Esophagus muscularis mucosa (tissue), 4 donors: ENCODE results near the gene ZFAND6. TPM values are rescaled to one million over a fixed set of nuclear protein-coding genes. Genes with fewer than 3 reads are reported as not detected.

ENCODE experiments used
- DNase-seq: peaks from one replicate; pipeline ENCODE4 v3.0.0-alpha.2; 2017; ENCODE audit errors: extremely low spot score
- H3K27ac ChIP-seq, 4 donors: fragments of 200-600 bp; sonication (generic); replicated peaks in 1 of 4; 1 replicate in 3 of 4; 2 replicates in 1 of 4; pipeline ENCODE4 v1.5.1; 2016 to 2019; ENCODE audit warnings: mild to moderate bottlenecking in 1 of 4
- H3K27me3 ChIP-seq, 4 donors: fragments of 200-600 bp; sonication (generic); one replicate each; pipeline versions ENCODE4 v1.5.1 to v1.6.0; 2016 to 2019
- H3K36me3 ChIP-seq, 4 donors: fragments of 200-600 bp; sonication (generic); one replicate each; pipeline ENCODE4 v1.5.1; 2016 to 2019
- H3K4me1 ChIP-seq, 4 donors: fragments of 200-600 bp; sonication (generic); one replicate each; pipeline ENCODE4 v1.5.1; 2016 to 2019
- H3K4me3 ChIP-seq, 4 donors: fragments of 200-600 bp; sonication (generic); 1 replicate in 2 of 4; 2 replicates in 2 of 4; pipeline ENCODE4 v1.5.1; 2016 to 2019; ENCODE audit warnings: mild to moderate bottlenecking in 4 of 4, moderate library complexity in 1 of 4
- H3K9me3 ChIP-seq, 4 donors: fragments of 200-600 bp; sonication (generic); 1 replicate in 3 of 4; 2 replicates in 1 of 4; pipeline ENCODE4 v1.5.1; 2016 to 2019
- EP300 ChIP-seq: sonication (generic); formaldehyde crosslinking; IDR thresholded peaks from one replicate; pipeline ENCODE4 v1.6.1; 2017; ENCODE audit warnings: antibody characterized with exemption
- POLR2A ChIP-seq: fragments of 450-650 bp; IDR thresholded peaks from one replicate; pipeline ENCODE4 v1.6.1; 2017; ENCODE audit warnings: antibody characterized with exemption, moderate library complexity, mild to moderate bottlenecking, low read depth
- POLR2AphosphoS5 ChIP-seq, 2 donors: sonication (generic); formaldehyde crosslinking; IDR thresholded peaks; one replicate each; pipeline ENCODE4 v1.6.1; 2017; ENCODE audit warnings: antibody characterized with exemption in 2 of 2
- WGBS: methylation state at CpG from one replicate; pipeline ENCODE4 v1.1.5; 2018; 5-methylcytosine and 5-hydroxymethylcytosine counted together
- intact Hi-C: fragments of 100-400 bp; cut with DNase I; formaldehyde crosslinking; loops from one replicate; pipeline ENCODE4 v1.15.1; 2023
- total RNA-seq, 4 donors: library from RNA; depleted of rRNA; stranded (reverse); fragments of >200 nt; gene quantifications; one replicate each; pipeline versions ENCODE4 v1.1.0 to v1.2.1, GENCODE V29; 2016
- TF ChIP-seq, protein P1 (sequence below), 3 experiments: fragments of 200-600 bp in 2 of 3; fragments of 450-650 bp in 1 of 3; sonication (generic) in 2 of 3; IDR thresholded peaks; one replicate each; pipeline ENCODE4 v1.5.1; 2017 to 2019; ENCODE audit warnings: antibody characterized with exemption in 3 of 3, mild to moderate bottlenecking in 2 of 3, moderate library complexity in 1 of 3

Gene ZFAND6
- total RNA-seq, 4 donors from 2014 or later: 80.2 to 134 (median 107) TPM

DNA sequence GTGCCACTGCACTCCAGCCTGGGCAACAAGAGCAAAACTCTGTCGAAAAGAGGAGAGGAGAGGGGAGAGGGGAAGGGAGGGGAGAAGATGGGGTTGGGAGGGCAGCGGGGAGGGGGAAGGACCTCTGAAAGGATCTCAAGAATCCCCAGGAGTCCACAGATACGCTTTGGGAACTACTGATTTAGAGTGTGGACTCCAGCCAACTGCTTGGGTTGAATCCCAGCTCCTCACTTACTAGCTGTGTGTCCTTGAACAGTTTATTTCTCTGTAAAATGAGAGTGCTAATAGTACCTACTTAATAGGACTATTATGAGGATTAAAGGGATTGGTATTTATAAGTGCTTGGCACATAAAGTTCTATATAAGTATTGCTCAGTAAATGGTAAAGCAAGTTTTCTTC is 48.3 kb downstream of the ZFAND6 start:
- Histone ChIP-seq H3K4me1 (peaks cover 3 to 20% (median 12%) of the 10 kb centered on the region in 4 donors), H3K4me3 (no peak overlapping the region), H3K36me3 (peaks cover 0 to 5% (median 0%) of the 10 kb centered on the region in 4 donors), H3K27ac (no peak overlapping the region), H3K27me3 (no peaks in the 10 kb centered on the region), H3K9me3 (no peaks in the 10 kb centered on the region)
- 24% methylated on average over 2 of the region's 3 CpGs for WGBS
- intact Hi-C loops: no loop called here
- no peak for TF ChIP-seq POLR2A
- TF ChIP-seq EP300: no peak
- TF ChIP-seq, protein P1, sequence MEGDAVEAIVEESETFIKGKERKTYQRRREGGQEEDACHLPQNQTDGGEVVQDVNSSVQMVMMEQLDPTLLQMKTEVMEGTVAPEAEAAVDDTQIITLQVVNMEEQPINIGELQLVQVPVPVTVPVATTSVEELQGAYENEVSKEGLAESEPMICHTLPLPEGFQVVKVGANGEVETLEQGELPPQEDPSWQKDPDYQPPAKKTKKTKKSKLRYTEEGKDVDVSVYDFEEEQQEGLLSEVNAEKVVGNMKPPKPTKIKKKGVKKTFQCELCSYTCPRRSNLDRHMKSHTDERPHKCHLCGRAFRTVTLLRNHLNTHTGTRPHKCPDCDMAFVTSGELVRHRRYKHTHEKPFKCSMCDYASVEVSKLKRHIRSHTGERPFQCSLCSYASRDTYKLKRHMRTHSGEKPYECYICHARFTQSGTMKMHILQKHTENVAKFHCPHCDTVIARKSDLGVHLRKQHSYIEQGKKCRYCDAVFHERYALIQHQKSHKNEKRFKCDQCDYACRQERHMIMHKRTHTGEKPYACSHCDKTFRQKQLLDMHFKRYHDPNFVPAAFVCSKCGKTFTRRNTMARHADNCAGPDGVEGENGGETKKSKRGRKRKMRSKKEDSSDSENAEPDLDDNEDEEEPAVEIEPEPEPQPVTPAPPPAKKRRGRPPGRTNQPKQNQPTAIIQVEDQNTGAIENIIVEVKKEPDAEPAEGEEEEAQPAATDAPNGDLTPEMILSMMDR (IDR thresholded peaks at IDR 0.05): no peak
- no peak for TF ChIP-seq POLR2AphosphoS5 (IDR thresholded peaks at IDR 0.05)
- no peak for DNase-seq

GRCh38 chr15:80109388-80109787 is 49.9 kb downstream of the ZFAND6 start:
- H3K9me3 ChIP-seq: no peaks in the 10 kb centered on the region
- H3K36me3 ChIP-seq: no peaks in the 10 kb centered on the region
- H3K27me3 ChIP-seq: no peaks in the 10 kb centered on the region
- no peak overlapping the region for H3K4me3 ChIP-seq
- H3K27ac ChIP-seq: no peak overlapping the region
- H3K4me1 ChIP-seq: peaks cover 2 to 32% (median 23%) of the 10 kb centered on the region in 4 donors
- DNase-seq: no peak
- 85% methylated on average over 3 of the region's 3 CpGs for WGBS
- intact Hi-C loops: no loop called here
- no peak for TF ChIP-seq EP300
- TF ChIP-seq POLR2A: no peak
- TF ChIP-seq, protein P1 (IDR thresholded peaks at IDR 0.05): no peak
- no peak for TF ChIP-seq POLR2AphosphoS5 (IDR thresholded peaks at IDR 0.05)

GRCh38 chr15:80110920-80111319 is 51.4 kb downstream of the ZFAND6 start:
- Histone ChIP-seq H3K9me3 (no peaks in the 10 kb centered on the region), H3K27me3 (no peaks in the 10 kb centered on the region), H3K4me1 (peaks cover 0 to 37% (median 36%) of the 10 kb centered on the region in 4 donors), H3K27ac (no peak overlapping the region), H3K4me3 (no peak overlapping the region), H3K36me3 (no peaks in the 10 kb centered on the region)
- DNase-seq: no peak
- intact Hi-C loops: no loop called here
- TF ChIP-seq POLR2AphosphoS5 (IDR thresholded peaks at IDR 0.05) (no peak), POLR2A (no peak), EP300 (no peak)
- TF ChIP-seq, protein P1 (IDR thresholded peaks at IDR 0.05): no peak

DNA sequence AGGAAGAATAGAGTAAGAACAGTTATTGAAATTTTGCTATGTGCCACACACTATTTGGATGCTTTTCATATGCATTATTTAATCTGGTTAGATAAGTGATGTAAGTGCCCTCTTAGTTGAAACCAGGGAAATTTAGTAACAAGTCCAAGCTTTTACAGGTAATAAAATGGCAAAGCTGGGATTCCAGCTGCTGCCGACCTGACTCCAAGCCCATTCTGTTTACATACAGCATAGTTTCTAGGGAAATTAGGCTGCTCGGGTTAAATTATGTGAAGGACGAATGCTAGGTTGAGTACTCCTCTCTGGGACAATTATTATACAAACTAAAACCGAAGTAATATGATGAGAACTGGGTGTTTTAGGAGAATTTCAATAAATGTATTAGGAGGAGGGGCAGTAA is 54.6 kb downstream of the ZFAND6 start:
- no peak overlapping the region for H3K27ac ChIP-seq
- H3K4me3 ChIP-seq: no peak overlapping the region
- TF ChIP-seq EP300: no peak
- TF ChIP-seq POLR2AphosphoS5 (IDR thresholded peaks at IDR 0.05): no peak
- TF ChIP-seq POLR2A: no peak
- TF ChIP-seq, protein P1 (IDR thresholded peaks at IDR 0.05): no peak
- no peaks in the 10 kb centered on the region for H3K9me3 ChIP-seq
- H3K4me1 ChIP-seq: peaks cover 0 to 29% (median 21%) of the 10 kb centered on the region in 4 donors
- no peaks in the 10 kb centered on the region for H3K27me3 ChIP-seq
- intact Hi-C loops: no loop called here
- no peak for DNase-seq
- WGBS: 47% methylated on average over 4 of the region's 4 CpGs
- no peaks in the 10 kb centered on the region for H3K36me3 ChIP-seq

GRCh38 chr15:80115021-80115420 is 55.5 kb downstream of the ZFAND6 start:
- Histone ChIP-seq H3K4me3 (no peak overlapping the region), H3K36me3 (no peaks in the 10 kb centered on the region), H3K27ac (no peak overlapping the region), H3K27me3 (no peaks in the 10 kb centered on the region), H3K4me1 (peaks cover 0 to 29% (median 21%) of the 10 kb centered on the region in 4 donors), H3K9me3 (no peaks in the 10 kb centered on the region)
- WGBS: 70% methylated on average over 1 of the region's 1 CpG
- intact Hi-C loops: no loop called here
- DNase-seq: no peak
- TF ChIP-seq EP300: no peak
- TF ChIP-seq, protein P1 (IDR thresholded peaks at IDR 0.05): no peak
- TF ChIP-seq POLR2AphosphoS5 (IDR thresholded peaks at IDR 0.05): no peak
- TF ChIP-seq POLR2A: no peak
